ENCODE measurements around the gene CLEC14A. TPM values are rescaled to one million over a fixed set of nuclear protein-coding genes. Genes with fewer than 3 reads are reported as not detected.
A peak's percentile ranks its signal among the peaks of the same experiment; 100 is the strongest.

Gene CLEC14A
- total and polyA plus RNA-seq, 2 donors: 4.8 to 15.4 TPM

DNA sequence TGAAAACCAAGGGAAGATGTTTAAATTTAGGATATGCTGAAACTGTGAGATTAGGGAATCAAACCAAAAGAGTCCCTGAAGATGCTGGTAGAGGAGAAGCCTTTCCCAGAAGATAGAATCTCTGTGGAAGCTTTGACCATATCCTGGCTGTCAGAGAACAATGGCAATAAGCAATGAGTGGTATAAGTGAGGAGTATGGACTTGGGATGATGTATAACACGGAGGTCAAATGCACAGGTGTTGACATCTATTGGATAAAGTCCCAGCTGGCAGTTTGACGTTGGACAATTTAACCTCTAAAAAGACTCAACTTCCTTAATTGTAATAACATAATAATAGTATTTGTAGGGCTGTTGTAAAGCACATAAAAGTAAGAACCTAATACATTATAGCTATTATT is 30.1 kb upstream of the CLEC14A start:
- 71% methylated on average over 2 of the region's 2 CpGs for WGBS
- no peaks in the 10 kb centered on the region for H3K36me3 ChIP-seq (ENCODE audit: control insufficient read depth in 2 of 2, insufficient read depth in 2 of 2, low read length in 1 of 2)
- H3K27me3 ChIP-seq (ENCODE audit: control insufficient read depth in 2 of 2, insufficient read depth in 1 of 2, low read length in 1 of 2): no peaks in the 10 kb centered on the region
- H3K4me3 ChIP-seq (ENCODE audit: low read length in 2 of 2): no peak overlapping the region
- H3K4me1 ChIP-seq (ENCODE audit: control insufficient read depth in 2 of 2, insufficient read depth in 2 of 2, low read length in 2 of 2): no peaks in the 10 kb centered on the region
- DNase-seq (ENCODE audit: low read depth in 6 of 9, low spot score in 9 of 9): no peak
- H3K9me3 ChIP-seq (ENCODE audit: control insufficient read depth in 2 of 2, insufficient read depth in 1 of 2, low read length in 1 of 2): no peaks in the 10 kb centered on the region
- H3K27ac ChIP-seq (ENCODE audit: low read depth in 1 of 2, low read length in 1 of 2): no peak overlapping the region

GRCh38 chr14:38282936-38283335 is 27.0 kb upstream of the CLEC14A start:
- no peaks in the 10 kb centered on the region for H3K36me3 ChIP-seq (ENCODE audit: control insufficient read depth in 2 of 2, insufficient read depth in 2 of 2, low read length in 1 of 2)
- no peak overlapping the region for H3K27ac ChIP-seq (ENCODE audit: low read depth in 1 of 2, low read length in 1 of 2)
- no peaks in the 10 kb centered on the region for H3K27me3 ChIP-seq (ENCODE audit: control insufficient read depth in 2 of 2, insufficient read depth in 1 of 2, low read length in 1 of 2)
- DNase-seq (ENCODE audit: low read depth in 6 of 9, low spot score in 9 of 9): no peak
- no peaks in the 10 kb centered on the region for H3K9me3 ChIP-seq (ENCODE audit: control insufficient read depth in 2 of 2, insufficient read depth in 1 of 2, low read length in 1 of 2)
- H3K4me1 ChIP-seq (ENCODE audit: control insufficient read depth in 2 of 2, insufficient read depth in 2 of 2, low read length in 2 of 2): no peaks in the 10 kb centered on the region
- no peak overlapping the region for H3K4me3 ChIP-seq (ENCODE audit: low read length in 2 of 2)

GRCh38 chr14:38280081-38280480 is 24.2 kb upstream of the CLEC14A start:
- H3K27me3 ChIP-seq (ENCODE audit: control insufficient read depth in 2 of 2, insufficient read depth in 1 of 2, low read length in 1 of 2): no peaks in the 10 kb centered on the region
- no peaks in the 10 kb centered on the region for H3K36me3 ChIP-seq (ENCODE audit: control insufficient read depth in 2 of 2, insufficient read depth in 2 of 2, low read length in 1 of 2)
- no peak overlapping the region for H3K27ac ChIP-seq (ENCODE audit: low read depth in 1 of 2, low read length in 1 of 2)
- DNase-seq (ENCODE audit: low read depth in 6 of 9, low spot score in 9 of 9): no peak
- no peaks in the 10 kb centered on the region for H3K4me1 ChIP-seq (ENCODE audit: control insufficient read depth in 2 of 2, insufficient read depth in 2 of 2, low read length in 2 of 2)
- WGBS: 89% methylated on average over 2 of the region's 2 CpGs
- no peak overlapping the region for H3K4me3 ChIP-seq (ENCODE audit: low read length in 2 of 2)
- H3K9me3 ChIP-seq (ENCODE audit: control insufficient read depth in 2 of 2, insufficient read depth in 1 of 2, low read length in 1 of 2): no peaks in the 10 kb centered on the region

GRCh38 chr14:38279572-38279971 is 23.7 kb upstream of the CLEC14A start:
- no peaks in the 10 kb centered on the region for H3K27me3 ChIP-seq (ENCODE audit: control insufficient read depth in 2 of 2, insufficient read depth in 1 of 2, low read length in 1 of 2)
- no peak overlapping the region for H3K4me3 ChIP-seq (ENCODE audit: low read length in 2 of 2)
- DNase-seq (ENCODE audit: low read depth in 6 of 9, low spot score in 9 of 9): no peak
- WGBS: 97% methylated on average over 1 of the region's 1 CpG
- no peaks in the 10 kb centered on the region for H3K36me3 ChIP-seq (ENCODE audit: control insufficient read depth in 2 of 2, insufficient read depth in 2 of 2, low read length in 1 of 2)
- no peaks in the 10 kb centered on the region for H3K9me3 ChIP-seq (ENCODE audit: control insufficient read depth in 2 of 2, insufficient read depth in 1 of 2, low read length in 1 of 2)
- H3K4me1 ChIP-seq (ENCODE audit: control insufficient read depth in 2 of 2, insufficient read depth in 2 of 2, low read length in 2 of 2): no peaks in the 10 kb centered on the region
- no peak overlapping the region for H3K27ac ChIP-seq (ENCODE audit: low read depth in 1 of 2, low read length in 1 of 2)

DNA sequence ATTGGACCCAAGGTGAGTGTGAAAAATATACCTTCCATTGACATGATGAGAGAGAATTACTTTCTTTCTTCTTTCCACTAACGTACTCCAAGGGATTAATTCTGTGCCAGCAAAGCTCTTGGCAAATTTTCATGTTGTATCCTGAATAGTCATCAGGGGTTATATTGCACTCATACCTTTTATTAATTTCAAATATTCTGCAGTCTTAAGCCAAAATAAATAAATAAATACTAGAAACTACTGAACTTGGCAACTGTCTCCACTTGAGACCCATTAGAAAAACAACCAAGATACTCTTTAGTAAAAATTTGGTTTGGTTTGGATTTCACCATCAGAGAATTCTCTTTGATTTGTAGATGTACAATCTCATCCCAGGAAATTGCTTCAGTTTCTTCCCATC is 22.1 kb upstream of the CLEC14A start:
- 87% methylated on average over 1 of the region's 1 CpG for WGBS
- H3K4me1 ChIP-seq (ENCODE audit: control insufficient read depth in 2 of 2, insufficient read depth in 2 of 2, low read length in 2 of 2): no peaks in the 10 kb centered on the region
- no peak overlapping the region for H3K4me3 ChIP-seq (ENCODE audit: low read length in 2 of 2)
- no peaks in the 10 kb centered on the region for H3K36me3 ChIP-seq (ENCODE audit: control insufficient read depth in 2 of 2, insufficient read depth in 2 of 2, low read length in 1 of 2)
- DNase-seq (ENCODE audit: low read depth in 6 of 9, low spot score in 9 of 9): no peak
- no peak overlapping the region for H3K27ac ChIP-seq (ENCODE audit: low read depth in 1 of 2, low read length in 1 of 2)
- H3K9me3 ChIP-seq (ENCODE audit: control insufficient read depth in 2 of 2, insufficient read depth in 1 of 2, low read length in 1 of 2): no peaks in the 10 kb centered on the region
- no peaks in the 10 kb centered on the region for H3K27me3 ChIP-seq (ENCODE audit: control insufficient read depth in 2 of 2, insufficient read depth in 1 of 2, low read length in 1 of 2)

DNA sequence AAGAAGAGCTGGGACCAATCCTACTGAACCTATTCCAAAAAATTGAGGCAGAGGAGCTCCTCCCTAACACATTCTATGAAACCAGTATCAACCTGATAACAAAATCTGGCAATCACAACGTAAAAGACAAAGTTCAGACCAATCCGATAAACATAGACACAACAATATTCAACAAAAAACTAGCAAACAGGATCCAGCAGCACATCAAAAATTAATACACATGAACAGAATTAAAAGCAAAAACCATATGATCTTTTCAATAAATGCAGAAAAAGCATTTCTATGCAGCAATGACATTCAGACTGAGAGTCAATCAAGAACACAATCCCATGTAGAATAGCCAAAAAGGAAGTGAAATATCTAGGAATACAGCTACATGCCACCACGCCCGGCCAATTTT is 7.0 kb upstream of the CLEC14A start:
- Histone ChIP-seq H3K27ac (ENCODE audit: low read depth in 1 of 2, low read length in 1 of 2) (no peak overlapping the region), H3K27me3 (ENCODE audit: control insufficient read depth in 2 of 2, insufficient read depth in 1 of 2, low read length in 1 of 2) (no peaks in the 10 kb centered on the region), H3K4me3 (ENCODE audit: low read length in 2 of 2) (no peak overlapping the region), H3K4me1 (ENCODE audit: control insufficient read depth in 2 of 2, insufficient read depth in 2 of 2, low read length in 2 of 2) (no peaks in the 10 kb centered on the region), H3K36me3 (ENCODE audit: control insufficient read depth in 2 of 2, insufficient read depth in 2 of 2, low read length in 1 of 2) (no peaks in the 10 kb centered on the region), H3K9me3 (ENCODE audit: control insufficient read depth in 2 of 2, insufficient read depth in 1 of 2, low read length in 1 of 2) (no peaks in the 10 kb centered on the region)
- 93% methylated on average over 4 of the region's 4 CpGs for WGBS
- DNase-seq (ENCODE audit: low read depth in 6 of 9, low spot score in 9 of 9): no peak

- WGBS: 97% methylated on average over 1 of the region's 1 CpG
- DNase-seq (ENCODE audit: low read depth in 6 of 9, low spot score in 9 of 9): no peak
- H3K27ac ChIP-seq (ENCODE audit: low read depth in 1 of 2, low read length in 1 of 2): no peak overlapping the region
These were observed 5.7 kb upstream of the CLEC14A start for GRCh38 chr14:38261620-38262019.

DNA sequence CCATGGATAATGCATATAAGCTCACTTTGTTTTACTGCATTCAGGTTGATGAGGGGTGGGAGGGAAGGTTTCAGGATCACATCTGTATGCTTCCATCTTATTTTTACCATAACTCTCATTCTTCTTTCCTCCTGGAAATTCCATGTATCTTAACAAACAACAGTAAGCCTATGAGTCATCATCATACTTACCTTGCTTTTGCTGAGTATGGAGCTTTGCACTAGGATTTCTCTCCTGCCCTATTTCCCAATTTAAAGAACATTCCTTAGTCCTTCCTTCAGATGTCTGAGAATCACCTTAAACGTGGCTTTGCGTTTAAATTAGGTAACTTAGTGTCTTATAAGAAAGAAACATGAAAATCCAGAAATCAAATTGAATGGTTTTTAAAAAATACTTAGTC is 1.6 kb upstream of the CLEC14A start:
- peaks cover 28 to 43% of the 10 kb centered on the region in 2 donors for H3K27me3 ChIP-seq (ENCODE audit: control insufficient read depth in 2 of 2, insufficient read depth in 1 of 2, low read length in 1 of 2)
- H3K4me3 ChIP-seq (ENCODE audit: low read length in 2 of 2): no peak overlapping the region
- no peaks in the 10 kb centered on the region for H3K4me1 ChIP-seq (ENCODE audit: control insufficient read depth in 2 of 2, insufficient read depth in 2 of 2, low read length in 2 of 2)
- WGBS: 88% methylated on average over 2 of the region's 2 CpGs
- H3K36me3 ChIP-seq (ENCODE audit: control insufficient read depth in 2 of 2, insufficient read depth in 2 of 2, low read length in 1 of 2): no peaks in the 10 kb centered on the region
- no peak for DNase-seq (ENCODE audit: low read depth in 6 of 9, low spot score in 9 of 9)
- H3K9me3 ChIP-seq (ENCODE audit: control insufficient read depth in 2 of 2, insufficient read depth in 1 of 2, low read length in 1 of 2): no peaks in the 10 kb centered on the region
- H3K27ac ChIP-seq (ENCODE audit: low read depth in 1 of 2, low read length in 1 of 2): no peak overlapping the region

More at GRCh38 chr14:38261620-38262019, 5.7 kb upstream of the CLEC14A start:
- Histone ChIP-seq H3K27me3 (ENCODE audit: control insufficient read depth in 2 of 2, insufficient read depth in 1 of 2, low read length in 1 of 2) (peaks cover 0 to 9% of the 10 kb centered on the region in 2 donors), H3K36me3 (ENCODE audit: control insufficient read depth in 2 of 2, insufficient read depth in 2 of 2, low read length in 1 of 2) (no peaks in the 10 kb centered on the region), H3K4me1 (ENCODE audit: control insufficient read depth in 2 of 2, insufficient read depth in 2 of 2, low read length in 2 of 2) (no peaks in the 10 kb centered on the region), H3K4me3 (ENCODE audit: low read length in 2 of 2) (no peak overlapping the region), H3K9me3 (ENCODE audit: control insufficient read depth in 2 of 2, insufficient read depth in 1 of 2, low read length in 1 of 2) (no peaks in the 10 kb centered on the region)

- DNase-seq (ENCODE audit: low read depth in 6 of 9, low spot score in 9 of 9): no peak
- peaks cover 28 to 43% of the 10 kb centered on the region in 2 donors for H3K27me3 ChIP-seq (ENCODE audit: control insufficient read depth in 2 of 2, insufficient read depth in 1 of 2, low read length in 1 of 2)
- no peaks in the 10 kb centered on the region for H3K9me3 ChIP-seq (ENCODE audit: control insufficient read depth in 2 of 2, insufficient read depth in 1 of 2, low read length in 1 of 2)
- 12% methylated on average over 5 of the region's 5 CpGs for WGBS
- H3K4me3 ChIP-seq (ENCODE audit: low read length in 2 of 2): no peak overlapping the region
- peak overlapping the region in 1 of 2 donors; percentile 3 for H3K27ac ChIP-seq (ENCODE audit: low read depth in 1 of 2, low read length in 1 of 2)
- no peaks in the 10 kb centered on the region for H3K4me1 ChIP-seq (ENCODE audit: control insufficient read depth in 2 of 2, insufficient read depth in 2 of 2, low read length in 2 of 2)
- H3K36me3 ChIP-seq (ENCODE audit: control insufficient read depth in 2 of 2, insufficient read depth in 2 of 2, low read length in 1 of 2): no peaks in the 10 kb centered on the region
These were observed 594 bp upstream of the CLEC14A start for GRCh38 chr14:38256533-38256840.

- Histone ChIP-seq H3K36me3 (ENCODE audit: control insufficient read depth in 2 of 2, insufficient read depth in 2 of 2, low read length in 1 of 2) (no peaks in the 10 kb centered on the region), H3K27ac (ENCODE audit: low read depth in 1 of 2, low read length in 1 of 2) (no peak overlapping the region), H3K9me3 (ENCODE audit: control insufficient read depth in 2 of 2, insufficient read depth in 1 of 2, low read length in 1 of 2) (no peaks in the 10 kb centered on the region), H3K27me3 (ENCODE audit: control insufficient read depth in 2 of 2, insufficient read depth in 1 of 2, low read length in 1 of 2) (peaks cover 28 to 43% of the 10 kb centered on the region in 2 donors), H3K4me3 (ENCODE audit: low read length in 2 of 2) (peak overlapping the region; percentile 5 to 22), H3K4me1 (ENCODE audit: control insufficient read depth in 2 of 2, insufficient read depth in 2 of 2, low read length in 2 of 2) (no peaks in the 10 kb centered on the region)
- WGBS: 2% methylated on average over 29 of the region's 29 CpGs
- DNase-seq (ENCODE audit: low read depth in 6 of 9, low spot score in 9 of 9): peak in 2 of 9 donors; percentile 2 to 4
These were observed 553 bp downstream of the CLEC14A start for GRCh38 chr14:38255408-38255672.
